OCI-LY3 (cell line): ENCODE results near the gene DRD1.

Source experiments
- EZH2phosphoT487 ChIP-seq: fragments of 200-600 bp; shearing (Covaris generic); IDR thresholded peaks from 2 replicates; pipeline ENCODE4 v1.6.1; 2018; ENCODE audit warnings: antibody characterized with exemption, mixed run types, low read depth
- TF ChIP-seq, protein P1 (sequence below): fragments of 200-600, 300-600 bp; sonication (generic); IDR thresholded peaks from 2 replicates; pipeline ENCODE4 v1.5.1; 2014; ENCODE audit warnings: antibody characterized with exemption, low read length, low read depth

DNA sequence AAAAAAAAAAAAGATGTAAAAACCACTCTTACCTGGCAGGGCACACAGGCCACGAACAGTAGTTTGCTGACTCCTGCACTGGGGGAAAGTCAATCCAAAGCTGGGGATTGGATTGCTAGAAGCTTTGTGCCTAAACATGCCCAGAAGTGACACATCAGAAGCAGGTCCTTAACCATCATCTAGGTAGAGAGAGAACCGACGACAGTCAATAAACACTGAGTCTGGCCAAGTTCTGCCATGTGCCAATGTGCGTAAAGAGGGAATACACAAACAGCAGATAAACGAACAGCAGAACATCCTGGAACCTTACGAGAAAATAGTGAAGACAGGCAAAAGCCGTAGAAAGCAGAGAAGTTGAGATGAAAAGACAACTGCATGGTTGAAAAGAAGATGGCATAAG is 49.3 kb upstream of the DRD1 start:
- TF ChIP-seq, protein P1, sequence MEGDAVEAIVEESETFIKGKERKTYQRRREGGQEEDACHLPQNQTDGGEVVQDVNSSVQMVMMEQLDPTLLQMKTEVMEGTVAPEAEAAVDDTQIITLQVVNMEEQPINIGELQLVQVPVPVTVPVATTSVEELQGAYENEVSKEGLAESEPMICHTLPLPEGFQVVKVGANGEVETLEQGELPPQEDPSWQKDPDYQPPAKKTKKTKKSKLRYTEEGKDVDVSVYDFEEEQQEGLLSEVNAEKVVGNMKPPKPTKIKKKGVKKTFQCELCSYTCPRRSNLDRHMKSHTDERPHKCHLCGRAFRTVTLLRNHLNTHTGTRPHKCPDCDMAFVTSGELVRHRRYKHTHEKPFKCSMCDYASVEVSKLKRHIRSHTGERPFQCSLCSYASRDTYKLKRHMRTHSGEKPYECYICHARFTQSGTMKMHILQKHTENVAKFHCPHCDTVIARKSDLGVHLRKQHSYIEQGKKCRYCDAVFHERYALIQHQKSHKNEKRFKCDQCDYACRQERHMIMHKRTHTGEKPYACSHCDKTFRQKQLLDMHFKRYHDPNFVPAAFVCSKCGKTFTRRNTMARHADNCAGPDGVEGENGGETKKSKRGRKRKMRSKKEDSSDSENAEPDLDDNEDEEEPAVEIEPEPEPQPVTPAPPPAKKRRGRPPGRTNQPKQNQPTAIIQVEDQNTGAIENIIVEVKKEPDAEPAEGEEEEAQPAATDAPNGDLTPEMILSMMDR = no peak
- no peak for TF ChIP-seq EZH2phosphoT487
